GM21825 (cell line): ENCODE results near the gene KBTBD3.
"Not testable (repeated sequence)": the region's sequence is repeated elsewhere in the genome, so short reads cannot be mapped to it uniquely, and the experiment has no call there.

Experiments
- ATAC-seq: cut with Tn5 transposase; IDR thresholded peaks from one replicate; pipeline ENCODE4 v1.9.1; 2021; ENCODE audit warnings: mild to moderate bottlenecking, moderate library complexity; ENCODE audit not compliant: unreplicated experiment

KBTBD3 gene

DNA sequence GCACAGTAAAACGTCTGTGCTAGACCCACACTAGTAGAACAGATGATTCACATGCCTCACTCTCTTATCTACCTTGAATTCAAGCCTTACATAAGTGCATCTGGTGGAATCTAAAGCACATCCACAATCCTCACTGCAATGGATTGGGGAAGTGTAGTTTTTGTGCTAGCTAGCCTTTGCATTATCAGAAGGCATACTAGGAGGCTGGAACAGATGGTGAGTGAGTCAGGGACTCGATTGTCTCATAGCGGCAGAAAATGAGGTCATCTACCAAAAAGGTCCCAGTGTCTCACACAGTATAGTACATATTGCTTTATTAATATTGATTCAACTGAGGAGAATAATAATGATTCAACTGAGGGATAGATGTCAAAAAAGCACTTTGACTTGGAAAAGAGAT lies 64.4 kb downstream of the KBTBD3 start:
- ATAC-seq: no peak

DNA sequence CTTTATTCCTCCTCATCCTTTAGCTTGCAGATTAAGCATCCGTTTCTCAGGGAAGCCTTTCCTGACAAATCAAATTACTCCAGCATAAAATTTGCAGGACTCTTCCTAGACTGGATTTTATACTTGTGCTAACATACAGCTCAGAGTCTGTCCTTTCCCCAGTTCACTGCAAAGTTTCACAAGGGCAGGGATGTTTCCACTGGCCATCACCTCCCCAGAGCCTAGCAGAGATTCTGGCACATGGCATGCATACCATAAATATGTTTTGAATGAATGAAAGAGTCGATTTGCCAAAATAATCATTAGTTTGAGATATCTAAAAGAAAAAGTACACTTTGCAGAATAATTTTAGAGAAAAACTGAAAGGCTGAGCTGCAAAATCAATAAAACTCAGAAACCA lies 65.7 kb downstream of the KBTBD3 start:
- no peak for ATAC-seq

GRCh38 chr11:106003094-106003493 lies 74.1 kb downstream of the KBTBD3 start:
- ATAC-seq: not testable (repeated sequence)

DNA sequence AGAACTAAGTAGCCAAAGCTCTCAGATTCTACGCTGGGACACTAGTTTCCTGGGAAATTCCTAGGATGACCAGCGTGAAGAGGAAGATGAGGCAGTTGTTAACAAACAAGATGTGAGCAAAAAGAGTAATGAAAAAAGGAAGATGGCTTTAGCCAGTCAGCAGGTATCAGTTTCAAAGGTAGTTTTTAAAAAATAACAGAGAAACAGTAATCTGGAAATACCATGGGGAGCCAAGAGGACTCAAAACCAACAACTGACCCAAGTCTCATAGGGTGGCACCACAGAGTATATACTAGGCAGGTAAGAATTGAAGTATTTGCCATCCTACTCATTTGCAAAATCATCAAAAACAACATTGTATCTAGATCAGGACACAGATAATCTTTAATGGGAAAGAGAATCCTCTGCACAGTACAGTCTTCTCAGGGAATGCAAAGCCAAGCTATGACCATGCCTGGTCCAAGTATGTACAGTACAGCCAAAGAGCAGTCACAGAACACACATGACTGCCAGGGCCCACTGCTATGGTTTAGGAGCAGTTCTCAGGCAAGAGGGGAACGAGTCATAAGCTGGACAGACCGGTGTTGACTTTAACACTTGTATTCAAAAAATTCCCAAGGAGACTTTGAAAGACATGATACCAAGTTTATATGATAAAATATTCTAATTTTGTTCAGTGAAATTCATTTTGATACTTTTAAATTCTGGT lies 75.7 kb downstream of the KBTBD3 start:
- ATAC-seq: no peak
